ENCODE results near the gene GJA8.
"Not testable (repeated sequence)": the region's sequence is repeated elsewhere in the genome, so short reads cannot be mapped to it uniquely, and the experiment has no call there.

GJA8 gene

GRCh38 chr1:147928236-147929132 lies 25.9 kb downstream of the GJA8 start, which contains the start of gene GPR89B:
GPR89B (plus strand) TSS chr1:147928420; CDS start chr1:147928537, 117 bp downstream.
- H3K9me3 ChIP-seq (ENCODE audit: control insufficient read depth in 1 of 2, low read length in 2 of 2); H3K36me3 ChIP-seq (ENCODE audit: control insufficient read depth in 1 of 2, insufficient read depth in 2 of 2, low read length in 2 of 2); H3K27ac ChIP-seq (ENCODE audit: low read length); H3K4me1 ChIP-seq (ENCODE audit: control insufficient read depth in 1 of 2, insufficient read depth in 2 of 2, low read length in 2 of 2); H3K27me3 ChIP-seq (ENCODE audit: low read depth, low read length): not testable (repeated sequence)
- peak within 1 kb of the TSS; percentile 56 to 84 for H3K4me3 ChIP-seq (ENCODE audit: low read depth in 1 of 2, low read length in 2 of 2)

- H3K9me3 ChIP-seq (ENCODE audit: control insufficient read depth in 1 of 2, low read length in 2 of 2); H3K27ac ChIP-seq (ENCODE audit: low read length); H3K4me3 ChIP-seq (ENCODE audit: low read depth in 1 of 2, low read length in 2 of 2); H3K4me1 ChIP-seq (ENCODE audit: control insufficient read depth in 1 of 2, insufficient read depth in 2 of 2, low read length in 2 of 2); H3K27me3 ChIP-seq (ENCODE audit: low read depth, low read length); H3K36me3 ChIP-seq (ENCODE audit: control insufficient read depth in 1 of 2, insufficient read depth in 2 of 2, low read length in 2 of 2): not testable (repeated sequence)
Observed at GRCh38 chr1:147931137-147931536, 28.5 kb downstream of the GJA8 start.

GRCh38 chr1:147935296-147935695 lies 32.7 kb downstream of the GJA8 start:
- H3K9me3 ChIP-seq (ENCODE audit: control insufficient read depth in 1 of 2, low read length in 2 of 2); H3K27me3 ChIP-seq (ENCODE audit: low read depth, low read length); H3K36me3 ChIP-seq (ENCODE audit: control insufficient read depth in 1 of 2, insufficient read depth in 2 of 2, low read length in 2 of 2); H3K4me1 ChIP-seq (ENCODE audit: control insufficient read depth in 1 of 2, insufficient read depth in 2 of 2, low read length in 2 of 2); H3K4me3 ChIP-seq (ENCODE audit: low read depth in 1 of 2, low read length in 2 of 2); H3K27ac ChIP-seq (ENCODE audit: low read length): not testable (repeated sequence)

GRCh38 chr1:147940456-147940855 lies 37.9 kb downstream of the GJA8 start:
- H3K4me3 ChIP-seq (ENCODE audit: low read depth in 1 of 2, low read length in 2 of 2); H3K27me3 ChIP-seq (ENCODE audit: low read depth, low read length); H3K4me1 ChIP-seq (ENCODE audit: control insufficient read depth in 1 of 2, insufficient read depth in 2 of 2, low read length in 2 of 2); H3K9me3 ChIP-seq (ENCODE audit: control insufficient read depth in 1 of 2, low read length in 2 of 2); H3K27ac ChIP-seq (ENCODE audit: low read length); H3K36me3 ChIP-seq (ENCODE audit: control insufficient read depth in 1 of 2, insufficient read depth in 2 of 2, low read length in 2 of 2): not testable (repeated sequence)

- H3K4me1 ChIP-seq (ENCODE audit: control insufficient read depth in 1 of 2, insufficient read depth in 2 of 2, low read length in 2 of 2); H3K36me3 ChIP-seq (ENCODE audit: control insufficient read depth in 1 of 2, insufficient read depth in 2 of 2, low read length in 2 of 2); H3K9me3 ChIP-seq (ENCODE audit: control insufficient read depth in 1 of 2, low read length in 2 of 2); H3K27me3 ChIP-seq (ENCODE audit: low read depth, low read length); H3K27ac ChIP-seq (ENCODE audit: low read length); H3K4me3 ChIP-seq (ENCODE audit: low read depth in 1 of 2, low read length in 2 of 2): not testable (repeated sequence)
Observed at GRCh38 chr1:147942563-147942962, 40.0 kb downstream of the GJA8 start.

- not testable (repeated sequence) for H3K27ac ChIP-seq (ENCODE audit: low read length); H3K4me1 ChIP-seq (ENCODE audit: control insufficient read depth in 1 of 2, insufficient read depth in 2 of 2, low read length in 2 of 2); H3K4me3 ChIP-seq (ENCODE audit: low read depth in 1 of 2, low read length in 2 of 2); H3K27me3 ChIP-seq (ENCODE audit: low read depth, low read length); H3K9me3 ChIP-seq (ENCODE audit: control insufficient read depth in 1 of 2, low read length in 2 of 2); H3K36me3 ChIP-seq (ENCODE audit: control insufficient read depth in 1 of 2, insufficient read depth in 2 of 2, low read length in 2 of 2)
Observed at GRCh38 chr1:147949517-147949916, 46.9 kb downstream of the GJA8 start.

Data from muscle layer of duodenum (tissue), 2 donors.